ENCODE measurements around the gene AP2B1. TPM values are rescaled to one million over a fixed set of nuclear protein-coding genes. Genes with fewer than 3 reads are reported as not detected.

The AP2B1 gene
- total RNA-seq, 1 donor from 2014 or later: 152 TPM

GRCh38 chr17:35742896-35743477, 155.9 kb downstream of the AP2B1 start:
- no peak for DNase-seq (ENCODE audit: low read depth)
- peaks cover 66% of the 10 kb centered on the region for H3K27me3 ChIP-seq (ENCODE audit: control insufficient read depth, insufficient read depth, low read length)
- H3K4me3 ChIP-seq (ENCODE audit: low read depth, low read length): no peak overlapping the region
- H3K36me3 ChIP-seq (ENCODE audit: control insufficient read depth, insufficient read depth, low read length): no peaks in the 10 kb centered on the region
- TF ChIP-seq, protein P1, sequence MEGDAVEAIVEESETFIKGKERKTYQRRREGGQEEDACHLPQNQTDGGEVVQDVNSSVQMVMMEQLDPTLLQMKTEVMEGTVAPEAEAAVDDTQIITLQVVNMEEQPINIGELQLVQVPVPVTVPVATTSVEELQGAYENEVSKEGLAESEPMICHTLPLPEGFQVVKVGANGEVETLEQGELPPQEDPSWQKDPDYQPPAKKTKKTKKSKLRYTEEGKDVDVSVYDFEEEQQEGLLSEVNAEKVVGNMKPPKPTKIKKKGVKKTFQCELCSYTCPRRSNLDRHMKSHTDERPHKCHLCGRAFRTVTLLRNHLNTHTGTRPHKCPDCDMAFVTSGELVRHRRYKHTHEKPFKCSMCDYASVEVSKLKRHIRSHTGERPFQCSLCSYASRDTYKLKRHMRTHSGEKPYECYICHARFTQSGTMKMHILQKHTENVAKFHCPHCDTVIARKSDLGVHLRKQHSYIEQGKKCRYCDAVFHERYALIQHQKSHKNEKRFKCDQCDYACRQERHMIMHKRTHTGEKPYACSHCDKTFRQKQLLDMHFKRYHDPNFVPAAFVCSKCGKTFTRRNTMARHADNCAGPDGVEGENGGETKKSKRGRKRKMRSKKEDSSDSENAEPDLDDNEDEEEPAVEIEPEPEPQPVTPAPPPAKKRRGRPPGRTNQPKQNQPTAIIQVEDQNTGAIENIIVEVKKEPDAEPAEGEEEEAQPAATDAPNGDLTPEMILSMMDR (IDR thresholded peaks at IDR 0.05; ENCODE audit: insufficient read depth, low read length, poor library complexity, severe bottlenecking): no peak

- TF ChIP-seq, protein P1 (IDR thresholded peaks at IDR 0.05; ENCODE audit: insufficient read depth, low read length, poor library complexity, severe bottlenecking): no peak
- Histone ChIP-seq H3K4me3 (ENCODE audit: low read depth, low read length) (no peak overlapping the region), H3K36me3 (ENCODE audit: control insufficient read depth, insufficient read depth, low read length) (no peaks in the 10 kb centered on the region), H3K27me3 (ENCODE audit: control insufficient read depth, insufficient read depth, low read length) (peaks cover 68% of the 10 kb centered on the region)
- no peak for DNase-seq (ENCODE audit: low read depth)
Measured at GRCh38 chr17:35743626-35744328, 156.7 kb downstream of the AP2B1 start.

GRCh38 chr17:35744830-35745229, 157.7 kb downstream of the AP2B1 start:
- peaks cover 70% of the 10 kb centered on the region for H3K27me3 ChIP-seq (ENCODE audit: control insufficient read depth, insufficient read depth, low read length)
- TF ChIP-seq, protein P1 (IDR thresholded peaks at IDR 0.05; ENCODE audit: insufficient read depth, low read length, poor library complexity, severe bottlenecking): no peak
- H3K4me3 ChIP-seq (ENCODE audit: low read depth, low read length): no peak overlapping the region
- no peak for DNase-seq (ENCODE audit: low read depth)
- no peaks in the 10 kb centered on the region for H3K36me3 ChIP-seq (ENCODE audit: control insufficient read depth, insufficient read depth, low read length)

- Histone ChIP-seq H3K36me3 (ENCODE audit: control insufficient read depth, insufficient read depth, low read length) (no peaks in the 10 kb centered on the region), H3K4me3 (ENCODE audit: low read depth, low read length) (no peak overlapping the region), H3K27me3 (ENCODE audit: control insufficient read depth, insufficient read depth, low read length) (peaks cover 70% of the 10 kb centered on the region)
- TF ChIP-seq, protein P1 (IDR thresholded peaks at IDR 0.05; ENCODE audit: insufficient read depth, low read length, poor library complexity, severe bottlenecking): no peak
- no peak for DNase-seq (ENCODE audit: low read depth)
Measured at GRCh38 chr17:35745246-35745645, 158.1 kb downstream of the AP2B1 start.

DNA sequence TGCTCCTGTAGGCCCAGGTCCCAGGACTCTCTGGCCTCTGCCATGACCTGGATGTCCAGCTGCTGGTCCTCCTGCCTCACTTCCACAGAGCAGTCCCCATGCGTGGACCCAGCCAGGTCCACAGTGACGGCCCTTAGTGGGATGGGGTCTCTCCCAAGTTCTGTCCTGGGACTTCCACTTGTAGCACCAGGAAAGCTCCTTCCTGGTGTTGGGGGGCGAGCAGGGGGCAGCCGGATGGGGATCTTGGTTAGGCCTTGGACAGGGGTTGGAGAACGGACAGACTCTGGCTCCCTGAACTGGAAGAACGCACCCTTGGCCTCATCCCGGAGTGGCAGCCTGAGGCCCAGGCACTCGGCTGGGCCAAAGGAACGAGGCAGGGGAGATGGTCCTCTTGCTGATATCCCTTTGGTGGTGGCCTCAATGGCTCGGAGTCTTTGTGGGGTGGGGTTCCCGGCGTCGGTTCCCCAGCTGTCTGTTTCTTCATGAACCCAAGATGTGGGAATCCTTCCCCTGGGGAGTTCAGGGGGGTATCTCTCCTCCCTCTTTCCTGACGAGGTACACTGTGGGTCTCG, 158.7 kb downstream of the AP2B1 start:
- no peak for DNase-seq (ENCODE audit: low read depth)
- Histone ChIP-seq H3K36me3 (ENCODE audit: control insufficient read depth, insufficient read depth, low read length) (no peaks in the 10 kb centered on the region), H3K27me3 (ENCODE audit: control insufficient read depth, insufficient read depth, low read length) (peaks cover 69% of the 10 kb centered on the region), H3K4me3 (ENCODE audit: low read depth, low read length) (no peak overlapping the region)
- TF ChIP-seq, protein P1 (IDR thresholded peaks at IDR 0.05; ENCODE audit: insufficient read depth, low read length, poor library complexity, severe bottlenecking): no peak
